GM12801 (cell line): ENCODE data around the gene ANXA3.

ENCODE experiments used
- CTCF ChIP-seq: IDR thresholded peaks from one replicate; pipeline ENCODE4 v1.5.1; 2011; ENCODE audit warnings: control low read depth; ENCODE audit not compliant: insufficient read length; ENCODE audit errors: extremely low read depth

Gene ANXA3

GRCh38 chr4:78560296-78560963, 8.9 kb downstream of the ANXA3 start:
- TF ChIP-seq CTCF = no peak

GRCh38 chr4:78561677-78562076, 10.1 kb downstream of the ANXA3 start:
- TF ChIP-seq CTCF = no peak

GRCh38 chr4:78562687-78563086, 11.1 kb downstream of the ANXA3 start:
- no peak for TF ChIP-seq CTCF

- no peak for TF ChIP-seq CTCF
Measured at GRCh38 chr4:78565971-78566372, 14.4 kb downstream of the ANXA3 start.

GRCh38 chr4:78566834-78567499, 15.4 kb downstream of the ANXA3 start:
- no peak for TF ChIP-seq CTCF

- no peak for TF ChIP-seq CTCF
Measured at GRCh38 chr4:78567500-78568060, 16.0 kb downstream of the ANXA3 start.

- no peak for TF ChIP-seq CTCF
Measured at GRCh38 chr4:78568640-78569305, 17.2 kb downstream of the ANXA3 start.
